Measurements from ENCODE around the gene AK9.

The AK9 gene

GRCh38 chr6:109660526-109661320 is 30.3 kb downstream of the AK9 start:
- no peak for TF ChIP-seq CTCF (IDR thresholded peaks at IDR 0.05; ENCODE audit: low read depth, low read length)

GRCh38 chr6:109655761-109656262 is 35.2 kb downstream of the AK9 start:
- Histone ChIP-seq H3K4me1 (no peaks in the 10 kb centered on the region), H3K9me3 (no peaks in the 10 kb centered on the region), H3K27me3 (no peaks in the 10 kb centered on the region), H3K36me3 (no peaks in the 10 kb centered on the region), H3K4me3 (ENCODE audit: low read depth, low read length) (no peak overlapping the region)
- TF ChIP-seq CTCF (IDR thresholded peaks at IDR 0.05; ENCODE audit: low read depth, low read length): no peak
- no peak for DNase-seq

More at GRCh38 chr6:109660526-109661320, 30.3 kb downstream of the AK9 start:
- Histone ChIP-seq H3K4me1 (no peaks in the 10 kb centered on the region), H3K9me3 (no peaks in the 10 kb centered on the region), H3K27me3 (no peaks in the 10 kb centered on the region; the same call in 1 of the 2 replicates), H3K4me3 (ENCODE audit: low read depth, low read length) (no peak overlapping the region), H3K36me3 (no peaks in the 10 kb centered on the region)
- DNase-seq: no peak

- no peak for TF ChIP-seq CTCF (IDR thresholded peaks at IDR 0.05; ENCODE audit: low read depth, low read length)
- Histone ChIP-seq H3K36me3 (no peaks in the 10 kb centered on the region), H3K27me3 (no peaks in the 10 kb centered on the region)
These were observed 37.7 kb downstream of the AK9 start for GRCh38 chr6:109653264-109653663.

GRCh38 chr6:109644131-109644530 is 46.9 kb downstream of the AK9 start:
- H3K9me3 ChIP-seq: no peaks in the 10 kb centered on the region
- no peak for TF ChIP-seq CTCF (IDR thresholded peaks at IDR 0.05; ENCODE audit: low read depth, low read length)
- no peaks in the 10 kb centered on the region for H3K27me3 ChIP-seq
- H3K36me3 ChIP-seq: no peaks in the 10 kb centered on the region
- no peak for DNase-seq
- H3K4me1 ChIP-seq: no peaks in the 10 kb centered on the region
- H3K4me3 ChIP-seq (ENCODE audit: low read depth, low read length): no peak overlapping the region

More at GRCh38 chr6:109653264-109653663, 37.7 kb downstream of the AK9 start:
- DNase-seq: no peak
- Histone ChIP-seq H3K4me3 (ENCODE audit: low read depth, low read length) (no peak overlapping the region), H3K4me1 (no peaks in the 10 kb centered on the region), H3K9me3 (no peaks in the 10 kb centered on the region)

GRCh38 chr6:109632405-109632804 is 58.6 kb downstream of the AK9 start:
- no peak for DNase-seq
- Histone ChIP-seq H3K36me3 (no peaks in the 10 kb centered on the region), H3K4me3 (ENCODE audit: low read depth, low read length) (no peak overlapping the region), H3K9me3 (no peaks in the 10 kb centered on the region), H3K27me3 (no peaks in the 10 kb centered on the region), H3K4me1 (no peaks in the 10 kb centered on the region)
- TF ChIP-seq CTCF (IDR thresholded peaks at IDR 0.05; ENCODE audit: low read depth, low read length): no peak

- TF ChIP-seq CTCF (IDR thresholded peaks at IDR 0.05; ENCODE audit: low read depth, low read length): no peak
- H3K4me1 ChIP-seq: no peaks in the 10 kb centered on the region
- H3K4me3 ChIP-seq (ENCODE audit: low read depth, low read length): no peak overlapping the region
- H3K9me3 ChIP-seq: no peaks in the 10 kb centered on the region
- no peaks in the 10 kb centered on the region for H3K36me3 ChIP-seq
- no peaks in the 10 kb centered on the region for H3K27me3 ChIP-seq
- DNase-seq: no peak
These were observed 59.6 kb downstream of the AK9 start for GRCh38 chr6:109631403-109631802.
